Fibroblast of pulmonary artery (primary cell): ENCODE measurements around the gene SKAP2.

Experiments
- DNase-seq: peaks from one replicate; pipeline ENCODE4 v3.0.0-alpha.2; 2010; ENCODE audit warnings: low read depth
- H3K4me3 ChIP-seq: replicated peaks from 2 replicates; pipeline ENCODE4 v1.5.1; 2011; ENCODE audit warnings: low read depth, mild to moderate bottlenecking, control low read depth, low read length, moderate library complexity
- CTCF ChIP-seq: IDR thresholded peaks from 2 replicates; pipeline ENCODE4 v1.5.1; 2011; ENCODE audit warnings: mild to moderate bottlenecking, control low read depth, low read length, inconsistent platforms; ENCODE audit errors: missing control alignments

SKAP2 gene

GRCh38 chr7:26794541-26794940 lies 69.8 kb downstream of the SKAP2 start:
- H3K4me3 ChIP-seq: no peak overlapping the region
- no peak for DNase-seq
- TF ChIP-seq CTCF: no peak

GRCh38 chr7:26792576-26792975 lies 71.8 kb downstream of the SKAP2 start:
- DNase-seq: no peak
- no peak for TF ChIP-seq CTCF
- no peak overlapping the region for H3K4me3 ChIP-seq

GRCh38 chr7:26792006-26792405 lies 72.4 kb downstream of the SKAP2 start:
- TF ChIP-seq CTCF: no peak
- no peak overlapping the region for H3K4me3 ChIP-seq
- DNase-seq: no peak

- no peak for TF ChIP-seq CTCF
- DNase-seq: no peak
- H3K4me3 ChIP-seq: no peak overlapping the region
Observed at GRCh38 chr7:26789481-26790184, 74.8 kb downstream of the SKAP2 start.

- no peak for DNase-seq
- no peak overlapping the region for H3K4me3 ChIP-seq
- no peak for TF ChIP-seq CTCF
Observed at GRCh38 chr7:26787701-26788100, 76.7 kb downstream of the SKAP2 start.

- DNase-seq: no peak
- H3K4me3 ChIP-seq: no peak overlapping the region
- no peak for TF ChIP-seq CTCF
Observed at GRCh38 chr7:26784118-26784517, 80.3 kb downstream of the SKAP2 start.

DNA sequence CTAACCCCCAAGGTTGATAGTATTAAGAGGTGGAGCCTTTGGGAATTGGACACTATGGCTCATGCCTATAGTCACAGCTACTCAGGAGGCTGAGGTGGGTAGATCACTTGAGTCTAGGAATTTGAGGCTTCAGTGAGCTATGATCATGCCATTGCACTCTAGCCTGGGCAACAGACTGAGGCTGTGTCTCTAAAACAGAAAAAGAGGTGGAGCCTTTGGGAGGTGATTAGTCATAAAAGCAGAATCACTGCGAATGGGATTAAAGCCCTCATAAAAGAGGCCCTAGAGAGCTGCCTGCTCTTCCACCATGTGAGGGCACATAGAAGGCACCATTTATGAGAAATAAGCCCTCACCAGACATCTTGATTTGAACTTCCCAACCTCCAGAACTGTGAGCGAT lies 81.9 kb downstream of the SKAP2 start:
- no peak for DNase-seq
- no peak overlapping the region for H3K4me3 ChIP-seq
- TF ChIP-seq CTCF: no peak
